CD8-positive, alpha-beta memory T cell (primary cell): Measurements from ENCODE around the gene FTSJ3. TPM values are rescaled to one million over a fixed set of nuclear protein-coding genes. Genes with fewer than 3 reads are reported as not detected.

Experiments used
- CTCF ChIA-PET: fragments of 350-600 bp; sonication (Branson Sonifier 250); formaldehyde crosslinking; loops from one replicate; lab custom pipeline; 2021; ENCODE audit warnings: antibody characterized with exemption; lab: Charles Lee
- POLR2A ChIA-PET: fragments of 350-600 bp; sonication (Branson Sonifier 250); formaldehyde crosslinking; loops from one replicate; lab custom pipeline; 2021; ENCODE audit warnings: antibody characterized with exemption; lab: Charles Lee
- DNase-seq, 5 donors: peaks; one replicate each; pipeline versions ENCODE4 v3.0.0 to v3.0.0-alpha.2; 2020 to 2022; ENCODE audit warnings: mixed read lengths in 1 of 5
- H3K27ac ChIP-seq: one replicate; pipeline ENCODE4 v1.7.0; 2013; ENCODE audit warnings: low read depth, mild to moderate bottlenecking, low read length, moderate library complexity
- H3K27me3 ChIP-seq: 2 replicates; pipeline ENCODE4 v1.7.0; 2013; ENCODE audit warnings: low read length, mild to moderate bottlenecking; ENCODE audit not compliant: insufficient read depth, poor library complexity, severe bottlenecking
- H3K36me3 ChIP-seq: 2 replicates; pipeline ENCODE4 v1.7.0; 2013; ENCODE audit warnings: mild to moderate bottlenecking, low read length, moderate library complexity; ENCODE audit not compliant: insufficient read depth
- H3K4me1 ChIP-seq: 2 replicates; pipeline ENCODE4 v1.7.0; 2013; ENCODE audit warnings: mild to moderate bottlenecking, low read length, moderate library complexity; ENCODE audit not compliant: insufficient read depth
- H3K4me3 ChIP-seq: 2 replicates; pipeline ENCODE4 v1.7.0; 2013; ENCODE audit warnings: mild to moderate bottlenecking, low read length
- H3K9me3 ChIP-seq: 2 replicates; pipeline ENCODE4 v1.7.0; 2013; ENCODE audit warnings: mild to moderate bottlenecking, low read length
- H3K27ac Mint-ChIP-seq, 8 donors: one replicate each; pipeline ENCODE4 v1.8.0; 2020 to 2021; ENCODE audit warnings: mixed read lengths in 8 of 8, mild to moderate bottlenecking in 6 of 8, inconsistent platforms in 3 of 8, moderate library complexity in 3 of 8
- H3K27me3 Mint-ChIP-seq, 2 donors: one replicate each; pipeline ENCODE4 v1.8.0; 2020 to 2021; ENCODE audit warnings: mixed read lengths in 2 of 2, mild to moderate bottlenecking in 1 of 2, moderate library complexity in 1 of 2
- H3K36me3 Mint-ChIP-seq, 3 donors: one replicate each; pipeline ENCODE4 v1.8.0; 2020 to 2021; ENCODE audit warnings: mixed read lengths in 3 of 3, inconsistent platforms in 1 of 3, mild to moderate bottlenecking in 1 of 3
- H3K4me1 Mint-ChIP-seq, 3 donors: one replicate each; pipeline ENCODE4 v1.8.0; 2020 to 2021; ENCODE audit warnings: mixed read lengths in 3 of 3, inconsistent platforms in 1 of 3, mild to moderate bottlenecking in 1 of 3
- H3K4me3 Mint-ChIP-seq, 7 donors: one replicate each; pipeline ENCODE4 v1.8.0; 2020 to 2021; ENCODE audit warnings: mixed read lengths in 7 of 7, mild to moderate bottlenecking in 6 of 7, moderate library complexity in 4 of 7, inconsistent platforms in 2 of 7
- H3K9me3 Mint-ChIP-seq, 5 donors: one replicate each; pipeline ENCODE4 v1.8.0; 2020 to 2022; ENCODE audit warnings: mixed read lengths in 5 of 5, mild to moderate bottlenecking in 3 of 5, moderate library complexity in 2 of 5, inconsistent platforms in 1 of 5
- polyA plus RNA-seq: library from polyadenylated mRNA; unstranded; fragments of 300-500 nt; fragmentation: Illumina TruSeq; gene quantifications from one replicate; pipeline ENCODE4 v1.2.3, GENCODE V29; 2021
- total RNA-seq, 2 experiments: library from RNA; stranded (reverse); gene quantifications; one replicate each; pipeline ENCODE4 v1.2.3, GENCODE V29; 2021

The FTSJ3 gene
- total and polyA plus RNA-seq, 3 experiments from 2014 or later = 34.8 to 102 (median 98.1) TPM

- POLR2A ChIA-PET = interaction anchor here (0.9 to 6.9 kb wide), 4 partner anchors 12 to 147 kb away, joined by 4 to 73 read pairs (median 4); partner anchors contain the start of genes CCDC47, DDX42, FTSJ3 and PSMC5
- Histone ChIP-seq H3K36me3 (peaks cover 4% of the 10 kb centered on the region), H3K9me3 (no peaks in the 10 kb centered on the region), H3K27ac (peak overlapping the region; percentile 88), H3K4me3 (peak overlapping the region; percentile 69), H3K27me3 (no peaks in the 10 kb centered on the region), H3K4me1 (peaks cover 44% of the 10 kb centered on the region)
- H3K9me3 Mint-ChIP-seq = no peaks in the 10 kb centered on the region
- H3K27ac Mint-ChIP-seq = peak overlapping the region; percentile 84 to 97 (median 94)
- peaks cover 0 to 21% (median 0%) of the 10 kb centered on the region in 3 donors for H3K36me3 Mint-ChIP-seq
- peaks cover 34 to 50% (median 47%) of the 10 kb centered on the region in 3 donors for H3K4me1 Mint-ChIP-seq
- H3K4me3 Mint-ChIP-seq = peak overlapping the region; percentile 91 to 97 (median 94)
- CTCF ChIA-PET = interaction anchor here (1.4 to 6.8 kb wide), 2 partner anchors 8 to 13 kb away, joined by 5 to 48 read pairs; partner anchors contain the start of genes FTSJ3 and PSMC5
- no peaks in the 10 kb centered on the region for H3K27me3 Mint-ChIP-seq
- DNase-seq = no peak
These were observed 14.1 kb upstream of the FTSJ3 start for GRCh38 chr17:63841350-63842172.

- peaks cover 9% of the 10 kb centered on the region for H3K36me3 ChIP-seq
- CTCF ChIA-PET = interaction anchor here (0.7 to 6.8 kb wide), 3 partner anchors 8 to 12 kb away, joined by 3 to 48 read pairs (median 5); partner anchors contain the start of genes FTSJ3 and PSMC5
- Mint-ChIP-seq H3K27ac (peak overlapping the region; percentile 62 to 97 (median 90)), H3K4me1 (peaks cover 36 to 51% (median 47%) of the 10 kb centered on the region in 3 donors), H3K4me3 (peak overlapping the region; percentile 91 to 97 (median 94)), H3K36me3 (peaks cover 0 to 28% (median 0%) of the 10 kb centered on the region in 3 donors), H3K9me3 (no peaks in the 10 kb centered on the region), H3K27me3 (no peaks in the 10 kb centered on the region)
- no peak for DNase-seq
- no peaks in the 10 kb centered on the region for H3K27me3 ChIP-seq
- H3K9me3 ChIP-seq = no peaks in the 10 kb centered on the region
- H3K27ac ChIP-seq = peak overlapping the region; percentile 88
- peaks cover 44% of the 10 kb centered on the region for H3K4me1 ChIP-seq
- H3K4me3 ChIP-seq = peak overlapping the region; percentile 69
- POLR2A ChIA-PET = interaction anchor here (1.4 to 6.9 kb wide), 2 partner anchors 11 to 99 kb away, joined by 4 to 73 read pairs; partner anchors contain the start of genes FTSJ3, PSMC5 and STRADA
These were observed 13.3 kb upstream of the FTSJ3 start for GRCh38 chr17:63840591-63841349.

GRCh38 chr17:63838631-63839171, 11.2 kb upstream of the FTSJ3 start:
- Mint-ChIP-seq H3K27me3 (peaks cover 0 to 1% of the 10 kb centered on the region in 2 donors), H3K4me3 (peak overlapping the region; percentile 38 to 82 (median 65)), H3K27ac (peak overlapping the region in 5 of 8 donors; percentile 22 to 82 (median 60)), H3K9me3 (no peaks in the 10 kb centered on the region), H3K4me1 (peaks cover 43 to 59% (median 51%) of the 10 kb centered on the region in 3 donors), H3K36me3 (peaks cover 0 to 48% (median 6%) of the 10 kb centered on the region in 3 donors)
- Histone ChIP-seq H3K27me3 (no peaks in the 10 kb centered on the region), H3K9me3 (no peaks in the 10 kb centered on the region), H3K36me3 (peaks cover 19% of the 10 kb centered on the region), H3K4me1 (peaks cover 53% of the 10 kb centered on the region), H3K27ac (no peak overlapping the region), H3K4me3 (peak overlapping the region; percentile 8)
- ChIA-PET CTCF (interaction anchor here (0.9 to 6.8 kb wide), 5 partner anchors 9 to 27 kb away, joined by 3 to 48 read pairs (median 3); partner anchors contain the start of genes FTSJ3 and PSMC5), POLR2A (interaction anchor here (0.6 to 6.9 kb wide), 5 partner anchors 9 to 361 kb away, joined by 3 to 73 read pairs (median 4); partner anchors contain the start of genes CCDC47, DDX42, FTSJ3 and PSMC5)
- no peak for DNase-seq

GRCh38 chr17:63837962-63838600, 10.6 kb upstream of the FTSJ3 start:
- H3K9me3 Mint-ChIP-seq = no peaks in the 10 kb centered on the region
- ChIA-PET POLR2A (interaction anchor here (0.6 to 6.9 kb wide), 3 partner anchors 9 to 65 kb away, joined by 3 to 73 read pairs (median 6); partner anchors contain the start of genes CCDC47, DDX42, FTSJ3 and PSMC5), CTCF (interaction anchor here (0.9 to 6.8 kb wide), 5 partner anchors 9 to 128 kb away, joined by 3 to 48 read pairs (median 3); partner anchors contain the start of genes FTSJ3 and PSMC5)
- peak overlapping the region in 4 of 8 donors; percentile 79 to 86 (median 83) for H3K27ac Mint-ChIP-seq
- H3K4me3 Mint-ChIP-seq = peak overlapping the region in 3 of 7 donors; percentile 9 to 82 (median 32)
- H3K36me3 Mint-ChIP-seq = peaks cover 0 to 54% (median 7%) of the 10 kb centered on the region in 3 donors
- H3K4me1 Mint-ChIP-seq = peaks cover 41 to 57% (median 49%) of the 10 kb centered on the region in 3 donors
- no peak overlapping the region for H3K27ac ChIP-seq
- no peaks in the 10 kb centered on the region for H3K27me3 ChIP-seq
- no peak overlapping the region for H3K4me3 ChIP-seq
- peaks cover 25% of the 10 kb centered on the region for H3K36me3 ChIP-seq
- peaks cover 0 to 1% of the 10 kb centered on the region in 2 donors for H3K27me3 Mint-ChIP-seq
- no peak for DNase-seq
- H3K9me3 ChIP-seq = no peaks in the 10 kb centered on the region
- peaks cover 48% of the 10 kb centered on the region for H3K4me1 ChIP-seq

GRCh38 chr17:63837480-63837879, 10.0 kb upstream of the FTSJ3 start:
- no peaks in the 10 kb centered on the region for H3K27me3 ChIP-seq
- Mint-ChIP-seq H3K9me3 (no peaks in the 10 kb centered on the region), H3K27me3 (peaks cover 0 to 1% of the 10 kb centered on the region in 2 donors), H3K4me1 (peaks cover 41 to 57% (median 49%) of the 10 kb centered on the region in 3 donors), H3K27ac (no peak overlapping the region), H3K36me3 (peaks cover 0 to 59% (median 7%) of the 10 kb centered on the region in 3 donors), H3K4me3 (no peak overlapping the region)
- CTCF ChIA-PET = interaction anchor here (1.0 to 6.8 kb wide), 4 partner anchors 9 to 127 kb away, joined by 3 to 48 read pairs (median 10); partner anchors contain the start of genes FTSJ3 and PSMC5
- POLR2A ChIA-PET = no interaction called here
- no peak for DNase-seq
- no peak overlapping the region for H3K27ac ChIP-seq
- H3K9me3 ChIP-seq = no peaks in the 10 kb centered on the region
- no peak overlapping the region for H3K4me3 ChIP-seq
- peaks cover 48% of the 10 kb centered on the region for H3K4me1 ChIP-seq
- H3K36me3 ChIP-seq = peaks cover 29% of the 10 kb centered on the region

GRCh38 chr17:63836811-63837210, 9.3 kb upstream of the FTSJ3 start:
- Mint-ChIP-seq H3K27me3 (peaks cover 0 to 1% of the 10 kb centered on the region in 2 donors), H3K4me1 (peaks cover 45 to 60% (median 53%) of the 10 kb centered on the region in 3 donors), H3K27ac (peak overlapping the region in 4 of 8 donors; percentile 20 to 60 (median 41)), H3K9me3 (no peaks in the 10 kb centered on the region), H3K36me3 (peaks cover 0 to 62% (median 9%) of the 10 kb centered on the region in 3 donors), H3K4me3 (no peak overlapping the region)
- no peak for DNase-seq
- Histone ChIP-seq H3K27ac (no peak overlapping the region), H3K4me1 (peaks cover 54% of the 10 kb centered on the region), H3K9me3 (no peaks in the 10 kb centered on the region), H3K4me3 (no peak overlapping the region), H3K36me3 (peaks cover 36% of the 10 kb centered on the region), H3K27me3 (no peaks in the 10 kb centered on the region)
- ChIA-PET POLR2A (no interaction called here), CTCF (interaction anchor here (1.0 kb wide), 1 partner anchor 61 kb away, joined by 4 read pairs; no protein-coding TSS in a partner anchor)
